T-cell (primary cell): ENCODE results near the gene DCTN2. TPM values are rescaled to one million over a fixed set of nuclear protein-coding genes. Genes with fewer than 3 reads are reported as not detected.
A peak's percentile ranks its signal among the peaks of the same experiment; 100 is the strongest.

ENCODE experiments used
- ATAC-seq, 4 experiments: fragments of 200-7000 bp in 3 of 4; fragments of 150-1000 bp in 1 of 4; cut with Tn5 transposase; replicated peaks in 1 of 4; 1 replicate in 3 of 4; 2 replicates in 1 of 4; pipeline ENCODE4 v1.10.0; 2021; ENCODE audit warnings: moderate library complexity in 3 of 4, mild to moderate bottlenecking in 2 of 4, moderate number of reproducible peaks in 1 of 4
- CTCF ChIA-PET, 2 donors: fragments of 300-600 bp; sonication (Branson Sonifier 250); formaldehyde crosslinking; loops; one replicate each; lab custom pipeline; 2022; ENCODE audit warnings: antibody characterized with exemption in 2 of 2; lab: Charles Lee
- POLR2A ChIA-PET, 2 donors: fragments of 300-600 bp; sonication (Branson Sonifier 250); formaldehyde crosslinking; loops; one replicate each; lab custom pipeline; 2022; ENCODE audit warnings: antibody characterized with exemption in 2 of 2; lab: Charles Lee
- DNase-seq, 35 experiments: peaks; one replicate each; pipeline versions ENCODE4 v3.0.0 to v3.0.0-alpha.2; 2013 to 2023
- H3K27ac ChIP-seq: one replicate; pipeline ENCODE4 v1.5.1; 2013; ENCODE audit warnings: low read length
- H3K27me3 ChIP-seq, 2 experiments: replicated peaks in 1 of 2; 1 replicate in 1 of 2; 2 replicates in 1 of 2; pipeline versions ENCODE4 v1.6.1 to v1.7.0; 2013; ENCODE audit warnings: low read length in 1 of 2, mixed read lengths in 1 of 2; ENCODE audit not compliant: control insufficient read depth in 2 of 2, insufficient read depth in 2 of 2; ENCODE audit errors: extremely low read depth in 1 of 2
- H3K36me3 ChIP-seq, 2 donors: 1 replicate in 1 of 2; 2 replicates in 1 of 2; pipeline versions ENCODE4 v1.6.1 to v1.7.0; 2013; ENCODE audit warnings: low read length in 1 of 2; ENCODE audit not compliant: control insufficient read depth in 2 of 2, insufficient read depth in 1 of 2; ENCODE audit errors: extremely low read depth in 1 of 2
- H3K4me1 ChIP-seq, 2 experiments: 1 replicate in 1 of 2; 2 replicates in 1 of 2; pipeline versions ENCODE4 v1.6.1 to v1.7.0; 2013; ENCODE audit warnings: low read length in 2 of 2, mixed read lengths in 1 of 2; ENCODE audit not compliant: insufficient read depth in 2 of 2, control insufficient read depth in 1 of 2; ENCODE audit errors: extremely low read depth in 1 of 2
- H3K4me3 ChIP-seq, 2 donors: 1 replicate in 1 of 2; 2 replicates in 1 of 2; pipeline versions ENCODE4 v1.5.1 to v1.7.0; 2013; ENCODE audit warnings: mild to moderate bottlenecking in 2 of 2, low read length in 1 of 2, moderate library complexity in 1 of 2; ENCODE audit not compliant: control insufficient read depth in 1 of 2; ENCODE audit errors: extremely low read depth in 1 of 2
- H3K9me3 ChIP-seq: 2 replicates; pipeline ENCODE4 v1.7.0; 2013
- H3K27ac Mint-ChIP-seq, 2 donors: one replicate each; pipeline ENCODE4 v1.8.0; 2020 to 2021; ENCODE audit warnings: mild to moderate bottlenecking in 2 of 2, mixed read lengths in 2 of 2
- H3K27me3 Mint-ChIP-seq, 2 donors: one replicate each; pipeline ENCODE4 v1.8.0; 2021 to 2022; ENCODE audit warnings: mixed read lengths in 2 of 2
- H3K36me3 Mint-ChIP-seq: one replicate; pipeline ENCODE4 v1.8.0; 2021; ENCODE audit warnings: mixed read lengths
- H3K4me1 Mint-ChIP-seq, 3 donors: one replicate each; pipeline ENCODE4 v1.8.0; 2020 to 2022; ENCODE audit warnings: mixed read lengths in 3 of 3, mild to moderate bottlenecking in 1 of 3
- H3K4me3 Mint-ChIP-seq, 3 donors: one replicate each; pipeline ENCODE4 v1.8.0; 2020 to 2022; ENCODE audit warnings: mild to moderate bottlenecking in 3 of 3, mixed read lengths in 3 of 3, moderate library complexity in 3 of 3
- H3K9me3 Mint-ChIP-seq, 3 donors: one replicate each; pipeline ENCODE4 v1.8.0; 2020 to 2022; ENCODE audit warnings: mixed read lengths in 3 of 3
- WGBS: methylation state at CpG from one replicate; pipeline ENCODE4 v1.1.5; 2013; ENCODE audit warnings: missing lambda C conversion rate; ENCODE audit not compliant: insufficient coverage; 5-methylcytosine and 5-hydroxymethylcytosine counted together
- total RNA-seq, 35 experiments: library from RNA in 6 of 35; stranded (reverse) in 6 of 35; fragments of 120-200 nt in 1 of 35; gene quantifications; one replicate each; pipeline versions ENCODE4 v1.2.1 to v1.2.4 and lab custom pipeline; 2013 to 2026

DCTN2 gene
- 10 to 100 TPM; 60.1 to 81.9 (median 71.5) TPM for total RNA-seq
- total RNA-seq (2013), result 66.1 TPM
- 24.6 to 113 (median 54.7) reads per million in 29 experiments for total RNA-seq (lab: John Stamatoyannopoulos, UW)

DNA sequence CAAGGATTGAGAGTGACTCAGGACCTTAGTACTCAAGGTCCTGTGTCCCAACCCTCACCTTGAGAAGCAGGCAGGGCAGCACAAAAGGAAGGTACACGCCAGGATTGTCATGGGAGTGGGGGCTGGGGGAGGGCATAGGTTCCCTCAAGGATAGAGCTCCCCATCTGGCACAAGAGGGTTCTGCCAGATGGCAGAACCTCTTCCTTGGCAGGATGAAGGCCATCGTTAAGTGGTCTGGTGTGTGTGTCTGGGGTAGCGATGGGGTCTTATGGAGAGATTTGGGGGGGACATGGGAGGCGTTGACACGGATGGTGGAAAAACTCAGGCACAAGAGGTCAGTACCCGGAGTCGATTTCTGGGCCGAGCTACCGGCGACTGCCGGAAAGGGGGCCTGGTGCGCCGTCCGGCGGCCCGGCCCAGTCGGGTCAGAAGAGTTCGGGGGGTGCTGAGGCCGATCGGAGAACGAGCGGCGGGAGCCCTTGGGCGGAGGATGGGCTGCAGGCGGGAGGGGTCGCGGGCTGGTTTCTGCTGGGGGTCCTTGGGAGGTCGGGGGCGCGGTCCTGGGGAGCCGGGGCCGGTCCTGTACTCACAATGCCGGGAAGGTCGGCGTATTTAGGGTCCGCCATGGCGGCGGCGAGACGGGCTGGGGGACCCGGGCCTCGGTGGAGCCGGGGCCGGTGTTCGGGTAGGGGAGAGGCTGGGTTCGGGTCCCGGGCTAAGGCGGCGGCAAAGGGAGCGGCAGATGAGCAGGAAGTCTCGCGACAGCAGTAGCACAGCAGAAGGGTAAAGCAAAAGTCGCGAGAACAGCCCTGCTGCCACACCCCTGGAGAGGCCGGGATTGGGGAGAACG, at the start of gene DCTN2:
Gene DCTN2, minus strand, starts transcription at position 755 of the 850 bp plus-strand sequence. Its CDS starts 129 bp downstream, at position 626.
- CTCF ChIA-PET, result interaction anchor here in 1 of 2 donors (0.6 to 1.3 kb wide), 4 partner anchors 9 to 1717 kb away, joined by 3 to 4 read pairs (median 4); partner anchors contain the start of genes DNAJC14 and GLI1
- no peaks in the 10 kb centered on the region for H3K36me3 Mint-ChIP-seq

DNA sequence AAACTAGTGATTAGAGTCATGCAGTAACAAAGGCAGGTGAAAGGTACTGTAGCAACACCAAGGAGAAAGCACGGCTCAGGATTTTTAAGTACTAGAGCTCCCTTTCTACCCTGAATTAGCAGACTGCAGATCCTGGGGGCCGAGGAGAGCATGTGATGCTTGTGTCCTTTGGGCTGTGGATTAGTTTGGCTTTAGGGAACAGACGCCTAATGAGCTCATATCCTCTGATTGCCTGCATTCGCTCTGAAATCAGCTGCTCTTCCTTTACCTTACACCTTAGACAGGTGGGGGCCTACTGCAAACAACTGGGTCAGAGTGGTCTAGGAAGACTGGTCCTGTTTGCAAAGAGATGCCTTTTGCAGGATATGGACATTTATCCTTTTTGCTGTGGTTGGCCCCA, 46.2 kb upstream of the DCTN2 start:
- Mint-ChIP-seq H3K27ac (peak overlapping the region in 1 of 2 donors; percentile 86), H3K27me3 (no peaks in the 10 kb centered on the region), H3K9me3 (no peaks in the 10 kb centered on the region), H3K36me3 (peaks cover 21% of the 10 kb centered on the region), H3K4me1 (peaks cover 25 to 30% (median 28%) of the 10 kb centered on the region in 3 donors), H3K4me3 (no peak overlapping the region)
- Histone ChIP-seq H3K4me3 (no peak overlapping the region), H3K4me1 (peaks cover 7 to 25% of the 10 kb centered on the region in 2 experiments), H3K27me3 (peaks cover 0 to 6% of the 10 kb centered on the region in 2 experiments), H3K9me3 (no peaks in the 10 kb centered on the region), H3K27ac (no peak overlapping the region), H3K36me3 (peaks cover 0 to 39% of the 10 kb centered on the region in 2 donors)
- DNase-seq (no peak), ATAC-seq (no peak)
- ChIA-PET POLR2A (interaction anchor here in 1 of 2 donors (0.7 kb wide), 1 partner anchor 92 kb away, joined by 3 read pairs; no protein-coding TSS in a partner anchor), CTCF (interaction anchor here in 1 of 2 donors (0.6 to 3.0 kb wide), 4 partner anchors 10 to 260 kb away, joined by 3 to 28 read pairs (median 3); no protein-coding TSS in a partner anchor)
- WGBS, result no CpG with 5 or more reads among the region's 4 CpGs

More for the DNA sequence above, at the start of gene DCTN2:
- H3K4me3 Mint-ChIP-seq, result peak within 1 kb of the TSS; percentile 94 to 97 (median 96)
- ATAC-seq (peak; percentile 94 to 98 (median 96)), DNase-seq (peak in 34 of 35 experiments; percentile 82 to 95 (median 88))
- H3K27ac Mint-ChIP-seq, result peak within 1 kb of the TSS; percentile 85 to 96
- POLR2A ChIA-PET, result interaction anchor here (0.5 to 1.2 kb wide), 3 partner anchors 11 to 26 kb away, joined by 4 read pairs; no protein-coding TSS in a partner anchor
- Histone ChIP-seq H3K27ac (peak within 1 kb of the TSS; percentile 69), H3K27me3 (peaks cover 12 to 20% of the 10 kb centered on the region in 2 experiments), H3K4me3 (peak within 1 kb of the TSS; percentile 84 to 89), H3K9me3 (no peaks in the 10 kb centered on the region), H3K4me1 (peaks cover 7 to 32% of the 10 kb centered on the region in 2 experiments), H3K36me3 (peaks cover 0 to 2% of the 10 kb centered on the region in 2 donors)
- H3K4me1 Mint-ChIP-seq, result peaks cover 41 to 52% (median 49%) of the 10 kb centered on the region in 3 donors
- H3K9me3 Mint-ChIP-seq, result no peaks in the 10 kb centered on the region
- H3K27me3 Mint-ChIP-seq, result peaks cover 0 to 7% of the 10 kb centered on the region in 2 donors
- WGBS, result under 1% methylated on average over 51 of the region's 56 CpGs

DNA sequence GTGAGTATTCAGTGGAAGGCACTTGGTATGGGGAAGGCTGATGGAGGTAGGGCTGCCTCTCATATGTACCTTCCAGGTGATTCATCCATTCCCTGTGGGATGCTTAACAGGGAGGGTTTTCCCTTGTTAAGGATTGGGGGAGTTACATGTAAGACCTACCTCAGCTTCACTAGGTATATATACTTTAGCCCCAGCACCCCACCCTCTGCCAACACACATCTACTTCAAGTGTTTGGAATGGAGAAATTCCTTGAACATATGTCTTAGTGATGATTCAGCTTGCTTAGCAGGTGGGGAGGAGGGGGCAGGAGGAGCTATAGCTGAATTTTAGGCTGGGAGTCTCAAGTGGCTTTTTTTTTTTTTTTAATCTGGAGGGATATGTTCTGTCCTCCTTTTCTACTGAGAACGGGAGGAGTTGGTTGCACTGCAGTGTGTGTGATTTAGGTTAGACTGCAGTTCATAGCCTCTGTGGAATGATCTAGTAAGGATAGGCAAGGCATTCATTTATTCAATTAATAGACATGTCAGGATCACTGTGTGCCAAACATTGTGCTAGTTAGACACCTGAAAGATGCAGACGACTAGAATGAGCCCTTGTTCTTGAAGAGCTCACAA, 45.7 kb upstream of the DCTN2 start:
- Histone ChIP-seq H3K9me3 (no peaks in the 10 kb centered on the region), H3K36me3 (peaks cover 0 to 34% of the 10 kb centered on the region in 2 donors), H3K4me1 (peaks cover 7 to 25% of the 10 kb centered on the region in 2 experiments), H3K4me3 (no peak overlapping the region), H3K27ac (no peak overlapping the region), H3K27me3 (peaks cover 0 to 9% of the 10 kb centered on the region in 2 experiments)
- peaks cover 25 to 30% (median 28%) of the 10 kb centered on the region in 3 donors for H3K4me1 Mint-ChIP-seq
- H3K27ac Mint-ChIP-seq, result peak overlapping the region; percentile 86 to 87
- DNase-seq (no peak), ATAC-seq (no peak)
- H3K27me3 Mint-ChIP-seq, result no peaks in the 10 kb centered on the region
- CTCF ChIA-PET, result interaction anchor here (0.6 to 3.0 kb wide), 4 partner anchors 9 to 255 kb away, joined by 3 to 28 read pairs (median 4); no protein-coding TSS in a partner anchor
- 29% methylated on average over 1 of the region's 2 CpGs for WGBS
- no peaks in the 10 kb centered on the region for H3K9me3 Mint-ChIP-seq
- peak overlapping the region; percentile 85 to 87 (median 85) for H3K4me3 Mint-ChIP-seq
- POLR2A ChIA-PET, result interaction anchor here in 1 of 2 donors (0.6 kb wide), 1 partner anchor 10 kb away, joined by 3 read pairs; no protein-coding TSS in a partner anchor
- H3K36me3 Mint-ChIP-seq, result peaks cover 19% of the 10 kb centered on the region

DNA sequence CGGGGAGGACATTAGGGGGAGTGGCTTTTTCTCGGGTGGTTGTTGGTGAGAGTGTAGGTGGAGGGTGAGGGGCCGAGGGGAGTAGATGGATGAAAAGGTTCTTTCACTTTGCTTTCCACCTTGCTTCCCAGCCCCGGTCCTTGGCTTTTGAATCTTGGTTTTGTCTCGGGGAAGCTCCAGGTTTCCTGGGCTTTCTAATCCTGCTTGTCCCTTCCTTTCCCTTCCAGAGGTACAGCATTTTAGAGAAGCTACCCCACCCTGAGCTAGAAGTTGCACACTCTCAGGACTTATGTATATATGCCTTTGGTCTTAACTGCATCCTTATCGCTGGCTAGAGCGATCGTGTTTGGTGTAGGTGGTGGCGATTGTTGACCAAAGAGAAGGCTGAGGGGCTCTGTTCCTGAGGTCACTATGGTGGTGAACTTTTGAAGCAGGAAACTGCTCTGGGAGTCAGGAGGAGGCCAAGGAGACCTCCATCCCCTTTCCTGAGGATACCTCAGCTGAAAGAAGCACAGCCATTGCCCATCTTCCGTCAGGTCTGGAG, 44.9 kb upstream of the DCTN2 start:
- Mint-ChIP-seq H3K27ac (peak overlapping the region; percentile 86 to 87), H3K27me3 (no peaks in the 10 kb centered on the region), H3K36me3 (peaks cover 13% of the 10 kb centered on the region), H3K4me1 (peaks cover 25 to 30% (median 28%) of the 10 kb centered on the region in 3 donors), H3K9me3 (no peaks in the 10 kb centered on the region), H3K4me3 (peak overlapping the region; percentile 85 to 87 (median 85))
- peaks cover 0 to 9% of the 10 kb centered on the region in 2 experiments for H3K27me3 ChIP-seq
- peak overlapping the region; percentile 76 to 97 for H3K4me3 ChIP-seq
- peak in 1 of 4 experiments; percentile 29 for ATAC-seq
- peak overlapping the region; percentile 73 for H3K27ac ChIP-seq
- H3K4me1 ChIP-seq, result peaks cover 7 to 25% of the 10 kb centered on the region in 2 experiments
- no peak for DNase-seq
- H3K9me3 ChIP-seq, result no peaks in the 10 kb centered on the region
- ChIA-PET POLR2A (interaction anchor here in 1 of 2 donors (0.7 kb wide), 1 partner anchor 1996 kb away, joined by 4 read pairs; no protein-coding TSS in a partner anchor), CTCF (interaction anchor here in 1 of 2 donors (3.0 kb wide), 1 partner anchor 8 kb away, joined by 28 read pairs; no protein-coding TSS in a partner anchor)
- WGBS, result 44% methylated on average over 6 of the region's 10 CpGs
- H3K36me3 ChIP-seq, result peaks cover 0 to 27% of the 10 kb centered on the region in 2 donors

- CTCF ChIA-PET, result interaction anchor here (1.6 to 3.0 kb wide), 2 partner anchors 7 to 42 kb away, joined by 3 to 28 read pairs; partner anchors contain the start of gene B4GALNT1 (in 1 of the 2)
- Histone ChIP-seq H3K4me3 (peak within 1 kb of the TSS; percentile 76 to 97), H3K4me1 (peaks cover 7 to 25% of the 10 kb centered on the region in 2 experiments), H3K27ac (peak within 1 kb of the TSS; percentile 73), H3K36me3 (peaks cover 0 to 20% of the 10 kb centered on the region in 2 donors), H3K9me3 (no peaks in the 10 kb centered on the region), H3K27me3 (peaks cover 0 to 9% of the 10 kb centered on the region in 2 experiments)
- peaks cover 9% of the 10 kb centered on the region for H3K36me3 Mint-ChIP-seq
- under 1% methylated on average over 60 of the region's 69 CpGs for WGBS
- peak within 1 kb of the TSS; percentile 85 to 87 (median 85) for H3K4me3 Mint-ChIP-seq
- DNase-seq, result peak; percentile 30 to 87 (median 58)
- peak within 1 kb of the TSS; percentile 86 to 87 for H3K27ac Mint-ChIP-seq
- H3K9me3 Mint-ChIP-seq, result no peaks in the 10 kb centered on the region
- POLR2A ChIA-PET, result interaction anchor here in 1 of 2 donors (0.6 kb wide), 1 partner anchor 12 kb away, joined by 7 read pairs; no protein-coding TSS in a partner anchor
- H3K4me1 Mint-ChIP-seq, result peaks cover 25 to 30% (median 28%) of the 10 kb centered on the region in 3 donors
- peak; percentile 88 to 96 (median 91) for ATAC-seq
- H3K27me3 Mint-ChIP-seq, result no peaks in the 10 kb centered on the region
Observed at GRCh38 chr12:57590864-57591781, 44.1 kb upstream of the DCTN2 start, which contains the start of gene PIP4K2C. PIP4K2C (plus strand) TSS chr12:57591192; CDS start chr12:57591290, 98 bp downstream.
